Measurements from ENCODE around the gene CDX2. TPM values are rescaled to one million over a fixed set of nuclear protein-coding genes. Genes with fewer than 3 reads are reported as not detected.

Gene CDX2
- total RNA-seq, 1 experiment from 2014 or later, result 12.5 TPM

DNA sequence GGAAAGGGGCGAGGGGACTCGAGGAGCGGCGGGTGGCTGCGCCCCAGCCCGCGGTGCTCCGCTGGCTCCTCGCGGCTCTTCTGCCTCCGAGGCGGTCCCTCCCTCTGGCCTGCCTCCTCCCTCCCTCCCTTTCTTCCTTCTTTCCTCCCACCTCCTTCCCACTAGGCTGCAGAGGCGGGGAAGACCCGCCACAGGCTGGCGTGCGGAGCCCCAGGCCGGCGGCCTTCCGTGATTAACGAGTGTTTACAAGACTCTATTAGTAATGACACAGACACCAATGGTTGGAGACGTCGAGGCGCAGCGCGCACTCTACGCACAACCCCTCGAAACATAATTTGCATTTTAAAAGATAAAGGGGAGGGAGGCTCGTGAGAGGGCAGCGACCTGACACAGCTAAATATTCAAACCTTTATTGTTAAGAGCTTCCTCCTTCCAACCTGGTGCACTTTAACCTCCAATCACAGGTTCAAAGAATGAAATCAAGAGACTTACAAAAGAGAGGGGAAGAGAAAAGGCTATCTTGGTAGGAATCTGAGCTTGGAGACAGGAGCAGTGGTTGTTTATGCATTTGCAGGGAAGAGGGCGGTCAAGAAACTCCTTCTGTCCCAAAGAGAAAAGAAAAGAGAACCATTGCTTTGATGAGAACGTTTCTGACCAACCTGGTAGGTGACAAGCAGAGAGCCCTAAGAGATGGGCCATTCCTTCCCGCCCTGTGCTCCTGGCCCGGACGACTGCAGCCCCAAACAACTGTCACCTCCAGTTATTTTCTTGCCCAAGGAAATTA lies at the start of gene CDX2 (continued):
- TF ChIP-seq TCF7L2 (IDR thresholded peaks at IDR 0.05; ENCODE audit: borderline replicate concordance, extremely low read depth, insufficient read depth, insufficient read length) (no peak), JUND (IDR thresholded peaks at IDR 0.05) (0 out of 2 replicates have a peak, but pooled peaks have one; percentile 6), EZH2 (IDR thresholded peaks at IDR 0.05) (no peak), ZNF274 (IDR thresholded peaks at IDR 0.05; ENCODE audit: low read depth, low read length) (no peak), CEBPB (IDR thresholded peaks at IDR 0.05; ENCODE audit: low read depth) (no peak)
- TF ChIP-seq, protein P1, sequence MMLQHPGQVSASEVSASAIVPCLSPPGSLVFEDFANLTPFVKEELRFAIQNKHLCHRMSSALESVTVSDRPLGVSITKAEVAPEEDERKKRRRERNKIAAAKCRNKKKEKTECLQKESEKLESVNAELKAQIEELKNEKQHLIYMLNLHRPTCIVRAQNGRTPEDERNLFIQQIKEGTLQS (IDR thresholded peaks at IDR 0.05), result no peak

- CTCF ChIA-PET, result no interaction called here
- no peak for ATAC-seq
These were observed 45.2 kb upstream of the CDX2 start for GRCh38 chr13:28014301-28014700.

More at GRCh38 chr13:28014301-28014700, 45.2 kb upstream of the CDX2 start:
- Histone ChIP-seq H3K27me3 (ENCODE audit: insufficient read depth, low read length) (no peaks in the 10 kb centered on the region), H3K4me1 (ENCODE audit: control insufficient read depth in 1 of 2, insufficient read depth in 2 of 2, low read length in 2 of 2) (no peaks in the 10 kb centered on the region), H3K27ac (ENCODE audit: low read depth, low read length) (no peak overlapping the region), H3K4me3 (replicated peaks in 1 of 2; ENCODE audit: low read depth in 1 of 2, low read length in 2 of 2) (no peak overlapping the region), H3K9me2 (ENCODE audit: insufficient read depth) (no peaks in the 10 kb centered on the region), H4K20me1 (ENCODE audit: insufficient read depth) (no peaks in the 10 kb centered on the region), H3K9me3 (ENCODE audit: control insufficient read depth in 1 of 2, insufficient read depth in 1 of 2, low read depth in 1 of 2, low read length in 2 of 2) (no peaks in the 10 kb centered on the region), H3K9ac (ENCODE audit: low read length) (no peak overlapping the region), H2AFZ (ENCODE audit: low read depth, low read length, poor library complexity, severe bottlenecking) (no peak overlapping the region), H3K79me2 (ENCODE audit: insufficient read depth, low read length) (no peaks in the 10 kb centered on the region), H3K4me2 (ENCODE audit: low read length) (no peak overlapping the region), H3K36me3 (ENCODE audit: control insufficient read depth in 1 of 2, insufficient read depth in 2 of 2, low read length in 2 of 2) (no peaks in the 10 kb centered on the region)
- BruUV-seq (replicated peaks), result no TSS peak
- ChIA-PET RAD21 (ENCODE audit: low non-redundant PET in 1 of 2, low total read pairs in 2 of 2, uncharacterized antibody in 2 of 2, unreplicated experiment in 2 of 2) (no interaction called here), POLR2A (no interaction called here)
- TF ChIP-seq SRF (IDR thresholded peaks at IDR 0.05; ENCODE audit: low read depth), result no peak
- TF ChIP-seq ZBTB33 (IDR thresholded peaks at IDR 0.05; ENCODE audit: extremely low read depth, insufficient replicate concordance, low read length), result no peak
- intact Hi-C loops (cut with micrococcal nuclease), result no loop called here
- DNase-seq (ENCODE audit: low read depth, low spot score), result no peak

Measured in HCT116 (cell line).